Neuronal stem cell (in vitro differentiated cells): Measurements from ENCODE around the gene VPS9D1.

Experiments
- DNase-seq: peaks from one replicate; pipeline ENCODE4 v3.0.0-alpha.2; 2013; ENCODE audit warnings: low spot score
- H2AFZ ChIP-seq: one replicate; pipeline ENCODE4 v1.6.1; 2013; ENCODE audit warnings: mild to moderate bottlenecking, low read length, inconsistent platforms
- H2AK5ac ChIP-seq: 2 replicates; pipeline ENCODE4 v1.6.1; 2013; ENCODE audit warnings: low read depth, mild to moderate bottlenecking, inconsistent platforms, low read length, moderate library complexity, mixed read lengths
- H2BK120ac ChIP-seq: 2 replicates; pipeline ENCODE4 v1.6.1; 2013; ENCODE audit warnings: low read depth, mild to moderate bottlenecking, inconsistent platforms, low read length, moderate library complexity, mixed read lengths
- H2BK12ac ChIP-seq: one replicate; pipeline ENCODE4 v1.6.1; 2013; ENCODE audit warnings: low read length, inconsistent platforms
- H2BK15ac ChIP-seq: 2 replicates; pipeline ENCODE4 v1.6.1; 2013; ENCODE audit warnings: mild to moderate bottlenecking, low read length, inconsistent platforms, mixed read lengths
- H2BK5ac ChIP-seq: one replicate; pipeline ENCODE4 v1.6.1; 2013; ENCODE audit warnings: inconsistent platforms, mild to moderate bottlenecking, low read length, moderate library complexity
- H3K14ac ChIP-seq: one replicate; pipeline ENCODE4 v1.6.1; 2013; ENCODE audit warnings: low read length, inconsistent platforms
- H3K18ac ChIP-seq: 2 replicates; pipeline ENCODE4 v1.6.1; 2013; ENCODE audit warnings: low read length, inconsistent platforms
- H3K23ac ChIP-seq: 2 replicates; pipeline ENCODE4 v1.6.1; 2013; ENCODE audit warnings: low read depth, mild to moderate bottlenecking, mixed read lengths, low read length, inconsistent platforms; ENCODE audit not compliant: poor library complexity
- H3K27ac ChIP-seq: replicated peaks from 3 replicates; pipeline ENCODE4 v1.5.1; 2013; ENCODE audit warnings: low read length, inconsistent platforms
- H3K27me3 ChIP-seq, 3 experiments: 2 replicates each; pipeline ENCODE4 v1.6.1; 2013; ENCODE audit warnings: low read length in 3 of 3, mild to moderate bottlenecking in 2 of 3, inconsistent platforms in 1 of 3, low read depth in 1 of 3, mixed read lengths in 1 of 3, moderate library complexity in 1 of 3; ENCODE audit not compliant: control insufficient read depth in 3 of 3, insufficient read depth in 3 of 3
- H3K36me3 ChIP-seq, 2 donors: replicated peaks in 1 of 2; 2 replicates each; pipeline ENCODE4 v1.6.1; 2013; ENCODE audit warnings: low read length in 2 of 2; ENCODE audit not compliant: control insufficient read depth in 2 of 2, insufficient read depth in 2 of 2
- H3K4ac ChIP-seq: 2 replicates; pipeline ENCODE4 v1.6.1; 2013; ENCODE audit warnings: inconsistent platforms, mild to moderate bottlenecking, low read length, moderate library complexity
- H3K4me1 ChIP-seq, 2 donors: 1 replicate in 1 of 2; 2 replicates in 1 of 2; pipeline ENCODE4 v1.6.1; 2013; ENCODE audit warnings: low read length in 2 of 2, low read depth in 1 of 2; ENCODE audit not compliant: control insufficient read depth in 2 of 2, insufficient read depth in 1 of 2
- H3K4me2 ChIP-seq: one replicate; pipeline ENCODE4 v1.6.1; 2013; ENCODE audit warnings: mild to moderate bottlenecking, low read length, inconsistent platforms; ENCODE audit not compliant: insufficient read depth, poor library complexity, severe bottlenecking
- H3K4me3 ChIP-seq, 2 donors: 2 replicates each; pipeline ENCODE4 v1.5.1; 2013; ENCODE audit warnings: low read length in 2 of 2, mild to moderate bottlenecking in 2 of 2, inconsistent platforms in 1 of 2, moderate library complexity in 1 of 2
- H3K79me1 ChIP-seq: one replicate; pipeline ENCODE4 v1.6.1; 2013; ENCODE audit warnings: low read depth, mild to moderate bottlenecking, inconsistent platforms, low read length, moderate library complexity
- H3K9ac ChIP-seq: one replicate; pipeline ENCODE4 v1.6.1; 2013; ENCODE audit warnings: mild to moderate bottlenecking, low read depth, low read length, inconsistent platforms; ENCODE audit not compliant: poor library complexity
- H3K9me3 ChIP-seq, 2 donors: replicated peaks in 1 of 2; 2 replicates each; pipeline versions ENCODE3 to v1.6.1; 2013; ENCODE audit warnings: low read length in 2 of 2, mild to moderate bottlenecking in 2 of 2, inconsistent platforms in 1 of 2, low read depth in 1 of 2, mixed read lengths in 1 of 2, moderate library complexity in 1 of 2; ENCODE audit not compliant: control insufficient read depth in 2 of 2, insufficient read depth in 1 of 2
- H4K8ac ChIP-seq: one replicate; pipeline ENCODE4 v1.6.1; 2013; ENCODE audit warnings: low read depth, mild to moderate bottlenecking, inconsistent platforms, low read length, moderate library complexity
- H4K91ac ChIP-seq: one replicate; pipeline ENCODE4 v1.6.1; 2013; ENCODE audit warnings: low read length, low read depth, mild to moderate bottlenecking, inconsistent platforms; ENCODE audit not compliant: poor library complexity
- WGBS, 2 donors: extraction: QIAGEN DNeasy Blood & Tissue Kit; methylation state at CpG; one replicate each; pipeline ENCODE4 v1.1.7; 2013; ENCODE audit warnings: missing lambda C conversion rate in 2 of 2, mixed read lengths in 1 of 2; ENCODE audit not compliant: insufficient read length in 2 of 2, insufficient replicate concordance in 1 of 2; ENCODE audit errors: extremely low coverage in 2 of 2; 5-methylcytosine and 5-hydroxymethylcytosine counted together

The VPS9D1 gene

DNA sequence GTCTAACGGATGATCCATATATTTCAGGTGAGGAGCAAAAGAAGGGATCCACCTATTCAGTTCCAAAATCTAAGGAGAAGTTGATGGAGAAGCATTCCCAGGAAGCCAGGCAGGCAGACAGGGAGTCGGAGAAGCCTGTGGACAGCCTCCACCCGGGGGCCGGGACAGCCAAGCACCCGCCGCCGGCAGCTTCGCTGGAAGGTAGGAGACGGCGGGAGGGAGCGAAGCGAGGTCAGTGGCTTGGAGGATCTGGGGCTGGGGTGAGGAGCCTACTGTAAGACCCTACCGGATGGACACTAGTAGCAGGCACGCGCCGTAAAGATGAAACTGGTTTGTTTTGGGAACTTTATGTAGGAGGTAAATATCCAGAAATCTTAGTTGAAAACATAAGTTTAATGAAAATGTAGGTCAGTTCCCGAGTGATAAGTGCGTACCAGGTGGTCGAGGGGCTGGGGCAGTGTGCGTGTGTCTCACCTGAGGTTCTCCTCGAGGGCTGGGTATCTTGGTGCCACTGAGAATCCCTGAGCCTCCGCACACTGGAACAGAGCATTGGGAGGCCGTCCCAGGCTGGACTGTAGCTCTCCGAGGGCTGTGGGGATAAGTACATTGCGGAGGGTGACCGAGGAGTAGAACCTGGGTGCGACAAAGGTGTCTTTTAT lies 62.3 kb downstream of the VPS9D1 start:
- peak overlapping the region; percentile 96 for H3K9ac ChIP-seq
- H3K4me1 ChIP-seq = peaks cover 4 to 8% of the 10 kb centered on the region in 2 donors
- H3K27ac ChIP-seq = peak overlapping the region; percentile 79
- peak overlapping the region; percentile 94 for H2BK15ac ChIP-seq
- peak overlapping the region; percentile 80 to 99 for H3K4me3 ChIP-seq
- H3K23ac ChIP-seq = peak overlapping the region; percentile 89
- no peak overlapping the region for H4K91ac ChIP-seq
- peak overlapping the region; percentile 75 for H3K14ac ChIP-seq
- no peak overlapping the region for H2BK12ac ChIP-seq
- H2AK5ac ChIP-seq = no peak overlapping the region
- peaks cover 24% of the 10 kb centered on the region for H3K79me1 ChIP-seq
- peak overlapping the region; percentile 92 for H3K18ac ChIP-seq
- H3K9me3 ChIP-seq = peaks cover 0 to under 1% of the 10 kb centered on the region in 2 donors
- peak overlapping the region; percentile 93 for H4K8ac ChIP-seq
- no CpG with 5 or more reads among the region's 27 CpGs for WGBS, 2 donors
- peak overlapping the region; percentile 96 for H3K4me2 ChIP-seq
- peak overlapping the region; percentile 39 for H2BK5ac ChIP-seq
- no peak overlapping the region for H2BK120ac ChIP-seq
- no peaks in the 10 kb centered on the region for H3K27me3 ChIP-seq
- no peak for DNase-seq
- no peak overlapping the region for H3K4ac ChIP-seq
- peak overlapping the region; percentile 96 for H2AFZ ChIP-seq
- H3K36me3 ChIP-seq = peaks cover 26 to 59% of the 10 kb centered on the region in 2 donors

DNA sequence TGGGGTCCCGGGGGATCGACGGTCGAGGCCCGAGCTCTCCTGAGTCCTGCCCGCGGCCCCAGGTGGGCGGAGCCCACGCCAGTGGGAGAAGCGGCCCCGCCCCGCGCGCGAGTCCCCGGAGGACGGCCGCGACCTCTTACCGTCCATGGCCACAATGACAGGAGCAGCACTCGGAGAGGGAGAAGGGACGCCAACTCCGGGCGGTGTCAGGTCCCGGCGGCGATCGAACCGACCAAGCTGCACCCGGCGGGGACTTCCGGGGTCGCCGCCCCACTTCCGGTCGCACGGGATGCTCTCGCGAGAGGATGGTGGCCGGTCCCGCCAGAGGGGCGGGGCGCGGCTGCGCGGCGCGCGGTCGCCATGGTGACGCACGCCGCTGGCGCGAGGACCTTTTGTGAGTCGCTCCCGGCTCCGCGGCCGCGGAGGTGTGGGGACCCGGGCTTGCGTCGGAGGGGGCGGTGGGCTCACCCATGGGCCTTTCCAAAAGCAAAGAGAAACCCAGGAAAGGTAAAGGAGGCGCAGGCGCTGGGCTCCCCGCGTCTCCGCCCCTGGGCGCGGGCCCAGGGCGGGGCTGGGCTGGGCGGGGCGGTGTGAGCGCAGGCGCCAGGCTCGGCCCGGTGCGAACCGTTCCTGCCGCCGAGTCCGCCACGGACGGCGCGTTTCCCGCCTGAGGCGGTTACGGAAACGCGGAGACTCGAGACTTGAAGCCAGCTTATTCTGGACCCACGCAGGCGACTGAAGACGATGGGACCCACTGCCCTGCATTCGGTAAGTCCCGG lies 63.1 kb downstream of the VPS9D1 start, which contains the start of the genes CHMP1A and SPATA33:
TSS of gene CHMP1A (minus strand) at position 267 of the 779 bp plus-strand sequence. CDS start at position 147, 120 bp downstream.
TSS of gene SPATA33 (plus strand) at position 395 of the 779 bp plus-strand sequence. CDS start at position 471, 76 bp downstream.
- peaks cover 4 to 8% of the 10 kb centered on the region in 2 donors for H3K4me1 ChIP-seq
- H3K4ac ChIP-seq = no peak within 1 kb of the TSS
- H3K18ac ChIP-seq = peak within 1 kb of the TSS; percentile 97
- no peak within 1 kb of the TSS for H2BK12ac ChIP-seq
- H3K9me3 ChIP-seq = no peaks in the 10 kb centered on the region
- peak within 1 kb of the TSS; percentile 80 to 99 for H3K4me3 ChIP-seq
- no CpG with 5 or more reads among the region's 99 CpGs for WGBS, 2 donors
- H2BK5ac ChIP-seq = peak within 1 kb of the TSS; percentile 39
- peak within 1 kb of the TSS; percentile 17 for H2BK120ac ChIP-seq
- H3K23ac ChIP-seq = peak within 1 kb of the TSS; percentile 97
- peak within 1 kb of the TSS; percentile 93 for H4K8ac ChIP-seq
- H3K4me2 ChIP-seq = peak within 1 kb of the TSS; percentile 96
- peak within 1 kb of the TSS; percentile 84 for H2AK5ac ChIP-seq
- no peak within 1 kb of the TSS for H4K91ac ChIP-seq
- H3K79me1 ChIP-seq = peaks cover 25% of the 10 kb centered on the region
- H3K27ac ChIP-seq = peak within 1 kb of the TSS; percentile 79
- H2BK15ac ChIP-seq = peak within 1 kb of the TSS; percentile 94
- peak within 1 kb of the TSS; percentile 99 for H3K9ac ChIP-seq
- H3K36me3 ChIP-seq = peaks cover 26 to 53% of the 10 kb centered on the region in 2 donors
- DNase-seq = peak; percentile 89
- H2AFZ ChIP-seq = peak within 1 kb of the TSS; percentile 96
- H3K14ac ChIP-seq = peak within 1 kb of the TSS; percentile 100
- no peaks in the 10 kb centered on the region for H3K27me3 ChIP-seq
